GM21381 (cell line): ENCODE data around the gene FN1.
"Not testable (repeated sequence)": the region's sequence is repeated elsewhere in the genome, so short reads cannot be mapped to it uniquely, and the experiment has no call there.

ENCODE experiments used
- ATAC-seq: cut with Tn5 transposase; IDR thresholded peaks from one replicate; pipeline ENCODE4 v1.9.1; 2021; ENCODE audit warnings: mild to moderate bottlenecking, moderate library complexity; ENCODE audit not compliant: unreplicated experiment

Gene FN1

GRCh38 chr2:215409331-215410127 lies 26.3 kb downstream of the FN1 start:
- no peak for ATAC-seq

GRCh38 chr2:215408441-215408840 lies 27.4 kb downstream of the FN1 start:
- not testable (repeated sequence) for ATAC-seq

DNA sequence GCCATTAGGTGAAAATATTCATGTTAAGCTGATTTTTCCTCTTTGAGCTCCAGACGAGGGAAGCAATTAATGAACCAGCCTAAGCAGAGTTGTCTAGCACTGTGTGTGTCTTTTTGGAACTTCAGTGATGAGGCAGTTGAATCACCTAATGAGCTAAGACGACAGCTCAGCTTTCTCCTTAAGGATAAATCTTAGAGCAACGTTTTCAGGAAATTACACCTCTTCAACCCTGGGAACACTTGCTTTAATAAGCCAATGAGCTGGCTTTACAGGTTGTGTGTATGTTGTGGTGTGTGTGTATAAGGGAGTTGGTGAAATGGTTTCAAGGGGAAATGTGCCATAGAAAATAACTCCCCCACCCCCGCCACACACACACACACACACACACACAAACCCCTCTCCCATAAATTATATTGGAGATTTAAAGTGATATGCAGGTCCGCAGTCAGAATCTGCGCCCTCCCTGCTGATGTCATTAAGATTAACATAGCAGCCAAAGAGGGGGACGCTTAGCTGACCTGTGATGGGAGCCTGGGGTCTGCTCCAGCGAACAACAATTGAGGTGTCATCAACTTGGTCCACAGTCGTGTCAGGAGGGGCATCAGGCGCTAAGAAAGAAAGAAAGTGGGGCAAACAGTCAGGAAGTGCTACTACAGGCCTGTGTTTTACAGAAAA lies 28.1 kb downstream of the FN1 start:
- ATAC-seq = no peak

DNA sequence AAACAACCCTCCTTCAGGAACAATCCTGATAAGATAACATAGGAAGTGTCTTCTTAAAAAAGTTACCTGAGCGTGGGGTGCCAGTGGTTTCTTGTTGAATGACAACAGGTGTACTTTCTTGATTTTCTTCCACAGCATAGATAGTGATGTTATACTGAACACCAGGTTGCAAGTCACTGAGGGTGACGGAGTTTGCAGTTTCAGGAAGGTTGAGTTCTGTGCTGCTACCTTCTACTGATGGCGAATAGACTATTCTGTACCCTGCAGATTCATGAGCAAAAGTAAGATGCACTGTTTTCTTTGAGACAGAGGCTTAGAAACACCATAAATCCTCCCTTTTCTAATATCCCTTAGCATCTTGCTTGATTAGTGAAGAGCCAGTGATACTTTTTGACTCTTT lies 28.8 kb downstream of the FN1 start:
- no peak for ATAC-seq

DNA sequence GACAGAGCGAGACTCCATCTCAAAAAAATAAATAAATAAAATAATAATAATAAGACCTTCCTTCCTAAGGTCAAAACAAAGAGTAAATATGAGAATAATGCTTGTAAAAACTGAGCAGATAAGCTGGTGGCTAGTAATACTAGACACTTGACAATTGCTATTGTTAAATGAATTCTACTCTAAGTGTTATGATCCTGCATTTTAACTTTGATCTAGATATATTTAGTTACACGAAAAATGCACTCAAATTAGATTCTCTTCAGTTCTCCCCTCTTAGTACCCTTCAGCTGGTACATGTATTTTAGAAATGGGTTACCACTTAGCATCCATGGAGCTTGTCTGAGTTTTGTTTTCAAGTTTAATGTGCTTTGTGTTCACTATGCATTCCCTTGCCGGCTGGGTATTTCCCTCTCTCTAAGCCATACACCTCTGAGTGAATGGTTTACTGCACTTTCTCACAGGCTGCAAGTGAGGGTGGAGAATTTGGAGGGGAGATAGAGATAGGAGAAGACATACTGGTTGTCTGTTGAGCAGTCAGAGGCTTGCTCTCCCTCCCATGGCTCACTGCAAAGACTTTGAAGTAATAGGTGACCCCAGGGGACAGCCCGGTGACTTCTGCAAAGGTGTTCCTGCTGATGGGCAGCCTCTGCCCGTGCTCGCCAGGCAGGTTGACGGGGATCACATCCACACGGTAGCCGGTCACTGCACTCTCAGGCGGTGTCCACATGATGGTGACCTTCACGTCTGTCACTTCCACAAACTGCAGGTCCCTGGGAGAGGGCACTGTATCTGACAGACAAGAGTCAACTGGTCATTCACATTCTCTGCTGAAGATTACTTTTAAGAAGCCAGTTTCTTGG lies 29.9 kb downstream of the FN1 start:
- no peak for ATAC-seq

DNA sequence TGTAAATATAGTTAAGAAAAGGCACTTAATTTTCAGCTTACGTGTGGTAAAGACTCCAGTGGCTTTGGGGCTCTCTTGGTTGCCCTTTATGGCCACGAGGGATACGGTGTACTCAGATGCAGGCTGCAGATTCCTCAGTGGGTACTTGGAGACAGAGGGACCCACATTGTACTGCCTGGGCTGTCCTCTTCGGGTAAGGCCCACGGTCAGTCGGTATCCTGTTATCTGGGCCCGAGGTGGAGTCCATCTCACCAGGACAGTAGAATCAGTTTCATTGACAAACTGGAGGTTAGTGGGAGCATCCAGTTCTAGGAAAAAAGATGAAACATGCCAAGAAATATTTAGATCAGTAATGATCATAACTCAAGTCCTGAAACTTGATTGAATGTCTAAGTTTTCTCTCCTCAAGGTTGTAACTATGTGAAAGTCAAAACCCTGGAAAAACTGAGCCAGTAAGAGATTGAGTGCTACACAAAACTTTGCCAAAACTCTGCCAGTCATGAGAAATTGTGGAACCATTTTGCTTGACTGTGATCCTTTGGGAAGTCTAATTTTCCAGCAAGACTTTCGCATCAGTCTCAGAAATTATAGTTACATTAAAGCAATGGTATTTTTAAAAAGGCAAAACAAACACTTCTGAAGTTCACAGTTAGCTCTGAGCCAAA lies 31.4 kb downstream of the FN1 start:
- no peak for ATAC-seq

GRCh38 chr2:215403441-215404347 lies 32.2 kb downstream of the FN1 start:
- ATAC-seq = no peak

GRCh38 chr2:215401896-215402379 lies 33.9 kb downstream of the FN1 start:
- ATAC-seq = no peak

DNA sequence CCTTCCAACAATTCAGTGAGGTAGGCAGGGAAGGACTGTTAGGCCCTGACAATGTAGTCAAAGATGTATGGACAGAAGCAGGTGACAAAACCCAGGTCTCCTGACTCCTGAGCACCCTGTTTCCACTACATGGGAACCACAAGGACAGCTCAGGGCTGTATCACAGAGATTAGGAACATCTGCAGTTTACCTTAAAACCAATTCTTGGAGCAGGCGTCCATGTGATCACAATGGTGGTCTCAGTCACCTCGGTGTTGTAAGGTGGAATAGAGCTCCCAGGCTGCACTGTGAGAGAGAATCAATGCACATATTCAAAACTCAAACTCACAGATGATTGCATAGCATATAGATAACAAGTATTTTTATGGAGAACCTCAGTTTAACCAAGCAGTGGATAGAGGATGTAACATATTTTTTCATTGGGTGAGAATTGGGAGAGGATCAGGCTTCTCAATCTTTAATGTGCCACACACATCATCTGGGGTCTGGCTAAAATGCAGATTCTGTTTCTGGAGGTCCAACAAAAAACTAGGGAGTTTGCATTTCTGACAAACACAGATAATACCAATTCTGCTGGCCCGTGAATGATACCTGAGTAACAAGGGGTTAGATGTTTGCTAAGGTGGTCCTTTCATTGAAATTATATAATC lies 36.7 kb downstream of the FN1 start:
- ATAC-seq = no peak

GRCh38 chr2:215397632-215398341 lies 38.1 kb downstream of the FN1 start:
- ATAC-seq = no peak

GRCh38 chr2:215396595-215397313 lies 39.1 kb downstream of the FN1 start:
- ATAC-seq = no peak

DNA sequence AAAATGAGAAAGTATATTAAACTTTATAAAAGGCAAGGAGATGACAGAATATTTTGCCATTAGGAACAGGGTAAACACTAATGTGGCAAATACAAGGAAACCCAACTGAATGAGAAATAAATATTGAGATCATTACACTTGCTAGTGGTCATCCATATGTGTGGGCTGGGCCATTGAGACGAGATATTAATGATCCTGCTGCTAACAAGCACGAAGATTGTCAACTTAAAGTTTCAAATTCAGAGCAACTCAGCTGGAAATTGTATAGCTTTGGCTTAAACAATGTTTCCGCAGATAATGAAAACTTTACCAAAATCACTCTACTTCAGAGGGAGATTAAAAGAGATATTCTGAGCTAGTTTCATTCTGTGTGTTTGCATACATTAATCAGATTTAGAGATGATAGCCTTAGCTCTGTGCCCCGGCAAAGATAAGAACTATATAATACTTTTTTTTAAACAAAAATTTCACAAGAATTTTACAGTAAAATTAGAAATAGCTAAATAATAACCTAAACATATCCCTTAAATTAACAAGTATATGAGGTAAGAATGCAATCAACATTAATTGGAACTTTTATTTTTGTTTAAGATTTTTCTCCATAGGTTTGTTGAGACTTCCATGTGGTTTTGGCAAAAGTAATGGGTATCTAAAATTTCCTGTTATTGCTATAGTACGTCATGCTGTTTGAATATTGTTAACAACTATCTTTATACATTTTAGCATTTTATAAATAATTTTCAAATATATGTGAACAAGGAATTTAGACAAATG lies 40.0 kb downstream of the FN1 start:
- no peak for ATAC-seq

GRCh38 chr2:215394102-215394805 lies 41.6 kb downstream of the FN1 start:
- no peak for ATAC-seq

DNA sequence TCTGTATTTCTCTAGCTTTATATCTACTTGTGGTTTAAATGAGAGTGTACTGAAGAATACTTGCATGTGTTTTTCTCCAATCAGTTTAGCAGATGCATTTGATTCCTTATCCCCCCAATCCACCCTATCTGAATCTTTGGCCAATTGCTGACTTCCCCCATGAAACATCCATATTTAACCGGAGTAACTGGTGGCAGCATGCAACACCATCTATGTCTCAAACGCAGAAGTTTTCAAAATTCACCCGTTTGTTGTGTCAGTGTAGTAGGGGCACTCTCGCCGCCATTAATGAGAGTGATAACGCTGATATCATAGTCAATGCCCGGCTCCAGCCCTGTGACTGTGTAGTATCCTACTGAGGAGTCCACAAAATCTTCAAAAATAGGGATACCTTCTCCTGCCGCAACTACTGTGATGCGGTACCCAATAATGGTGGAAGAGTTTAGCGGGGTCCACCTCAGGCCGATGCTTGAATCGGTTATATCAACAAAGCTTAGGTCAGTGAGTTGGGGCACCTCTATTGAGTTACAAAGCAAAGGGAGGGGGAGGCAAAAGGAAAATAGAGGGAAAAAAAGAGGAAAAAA lies 43.1 kb downstream of the FN1 start:
- no peak for ATAC-seq

DNA sequence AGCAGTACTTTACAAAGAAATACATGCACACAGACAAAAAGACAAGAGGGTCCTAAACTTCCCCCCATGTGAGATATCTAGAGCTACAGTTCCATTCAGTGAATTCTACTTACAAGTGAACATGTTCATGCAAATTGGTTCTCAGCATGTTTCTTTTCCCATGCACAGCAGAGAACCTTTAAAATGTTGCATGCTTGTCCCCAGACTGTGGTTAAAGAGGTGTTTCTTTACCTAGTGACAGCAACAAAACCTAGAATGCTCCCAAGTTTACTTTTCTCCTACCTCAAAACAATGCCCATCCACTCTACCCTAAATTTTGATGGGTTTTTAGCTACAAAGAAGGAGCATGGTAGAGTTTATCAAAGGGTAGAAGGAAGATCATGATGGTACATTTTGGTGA lies 43.7 kb downstream of the FN1 start:
- ATAC-seq = no peak

DNA sequence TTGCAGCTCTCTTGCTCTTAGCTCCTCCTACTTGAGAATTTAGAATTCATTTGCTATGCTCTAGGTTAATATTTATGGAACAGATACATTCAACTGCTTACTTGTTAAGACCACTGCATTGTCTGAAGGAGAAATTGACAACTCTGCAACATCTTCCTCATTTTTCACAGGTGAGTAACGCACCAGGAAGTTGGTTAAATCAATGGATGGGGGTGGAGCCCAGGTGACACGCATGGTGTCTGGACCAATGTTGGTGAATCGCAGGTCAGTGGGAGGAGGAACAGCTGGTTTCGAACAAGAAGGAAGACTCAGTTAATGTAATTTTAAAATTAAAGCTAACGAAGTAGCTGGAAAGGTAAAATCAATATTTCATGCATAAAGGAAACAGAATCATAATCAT lies 44.3 kb downstream of the FN1 start:
- ATAC-seq = no peak
